SK-N-MC (cell line): ENCODE results near the gene SRSF2.

Source experiments
- EZH2 ChIP-seq: fragments of 200-600 bp; sonication (generic); IDR thresholded peaks from one replicate; pipeline ENCODE4 v1.6.1; 2017; ENCODE audit warnings: antibody characterized with exemption
- POLR2AphosphoS5 ChIP-seq: IDR thresholded peaks from 2 replicates; pipeline ENCODE4 v1.6.1; 2012; ENCODE audit warnings: mild to moderate bottlenecking, low read depth, low read length, borderline replicate concordance

DNA sequence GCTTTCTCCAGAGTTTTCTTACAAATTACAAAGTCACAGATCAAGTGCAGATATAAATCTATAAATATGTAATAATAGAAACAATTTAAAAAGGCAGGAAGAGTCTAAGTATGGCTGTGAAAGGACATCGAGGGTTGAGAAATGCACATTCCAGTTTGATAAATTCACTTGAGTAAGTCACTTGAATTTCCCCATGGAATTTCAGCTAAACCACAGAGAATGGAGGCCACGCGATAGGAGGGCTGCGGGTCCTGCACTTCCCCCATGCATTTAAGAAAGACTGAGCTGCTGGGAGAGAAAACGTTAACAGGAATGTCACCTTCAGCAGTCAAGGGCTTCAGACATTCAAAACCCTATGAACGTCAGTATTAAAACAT, 20.3 kb downstream of the SRSF2 start:
- no peak for TF ChIP-seq EZH2
- no peak for TF ChIP-seq POLR2AphosphoS5
